Measurements from ENCODE around the gene NUDT14. TPM values are rescaled to one million over a fixed set of nuclear protein-coding genes. Genes with fewer than 3 reads are reported as not detected.

Gene NUDT14
- total RNA-seq, 1 donor from 2014 or later: 5.5 TPM

- Histone ChIP-seq H3K9me3 (ENCODE audit: low read depth) (no peaks in the 10 kb centered on the region), H3K4me2 (no peak overlapping the region), H3K79me2 (ENCODE audit: low read depth) (no peaks in the 10 kb centered on the region), H3K4me3 (no peak overlapping the region), H2AFZ (replicated peaks) (no peak overlapping the region), H3K9ac (no peak overlapping the region), H3K4me1 (peaks cover 6% of the 10 kb centered on the region), H4K20me1 (ENCODE audit: low read depth) (peaks cover 7% of the 10 kb centered on the region), H3K36me3 (no peaks in the 10 kb centered on the region), H3K27ac (peak overlapping the region; percentile 38), H3K27me3 (no peaks in the 10 kb centered on the region), H3F3A (ENCODE audit: low read depth) (no peaks in the 10 kb centered on the region)
- Mint-ChIP-seq H3K27me3 (ENCODE audit: insufficient read depth, low read depth) (peaks cover 3% of the 10 kb centered on the region), H3K4me1 (peaks cover 2% of the 10 kb centered on the region), H3K4me3 (no peak overlapping the region), H3K9me3 (no peaks in the 10 kb centered on the region), H3K27ac (no peak overlapping the region), H3K36me3 (no peaks in the 10 kb centered on the region)
- no peak for TF ChIP-seq EZH2 (IDR thresholded peaks at IDR 0.05)
- TF ChIP-seq EZH2phosphoT487 (IDR thresholded peaks at IDR 0.05): no peak
- peak; percentile 18 for TF ChIP-seq CTCF (IDR thresholded peaks at IDR 0.05)
- peak; percentile 51 for DNase-seq (ENCODE audit: low spot score)
Measured at GRCh38 chr14:105207460-105207901, 26.4 kb upstream of the NUDT14 start.

- peaks cover 8% of the 10 kb centered on the region for H3K4me1 ChIP-seq
- Mint-ChIP-seq H3K27ac (no peak overlapping the region), H3K9me3 (no peaks in the 10 kb centered on the region), H3K4me1 (peaks cover 4% of the 10 kb centered on the region), H3K36me3 (no peaks in the 10 kb centered on the region), H3K27me3 (ENCODE audit: insufficient read depth, low read depth) (peaks cover 3% of the 10 kb centered on the region), H3K4me3 (no peak overlapping the region)
- H3K27ac ChIP-seq: peak overlapping the region; percentile 38
- no peaks in the 10 kb centered on the region for H3F3A ChIP-seq (ENCODE audit: low read depth)
- H2AFZ ChIP-seq (replicated peaks): no peak overlapping the region
- H3K9me3 ChIP-seq (ENCODE audit: low read depth): no peaks in the 10 kb centered on the region
- DNase-seq (ENCODE audit: low spot score): no peak
- peaks cover 7% of the 10 kb centered on the region for H4K20me1 ChIP-seq (ENCODE audit: low read depth)
- no peak for TF ChIP-seq EZH2phosphoT487 (IDR thresholded peaks at IDR 0.05)
- TF ChIP-seq EZH2 (IDR thresholded peaks at IDR 0.05): no peak
- TF ChIP-seq CTCF (IDR thresholded peaks at IDR 0.05): no peak
- no peaks in the 10 kb centered on the region for H3K27me3 ChIP-seq
- H3K79me2 ChIP-seq (ENCODE audit: low read depth): no peaks in the 10 kb centered on the region
- H3K4me3 ChIP-seq: no peak overlapping the region
- no peak overlapping the region for H3K4me2 ChIP-seq
- H3K9ac ChIP-seq: no peak overlapping the region
- no peaks in the 10 kb centered on the region for H3K36me3 ChIP-seq
Measured at GRCh38 chr14:105206873-105207272, 25.8 kb upstream of the NUDT14 start.

GRCh38 chr14:105205673-105206208, 24.6 kb upstream of the NUDT14 start:
- no peaks in the 10 kb centered on the region for H3K79me2 ChIP-seq (ENCODE audit: low read depth)
- H2AFZ ChIP-seq (replicated peaks): no peak overlapping the region
- DNase-seq (ENCODE audit: low spot score): no peak
- H3K27ac ChIP-seq: no peak overlapping the region
- Mint-ChIP-seq H3K36me3 (no peaks in the 10 kb centered on the region), H3K9me3 (no peaks in the 10 kb centered on the region), H3K27ac (peak overlapping the region; percentile 29), H3K4me3 (no peak overlapping the region), H3K4me1 (peaks cover 8% of the 10 kb centered on the region), H3K27me3 (ENCODE audit: insufficient read depth, low read depth) (peaks cover 3% of the 10 kb centered on the region)
- H3F3A ChIP-seq (ENCODE audit: low read depth): no peaks in the 10 kb centered on the region
- TF ChIP-seq EZH2 (IDR thresholded peaks at IDR 0.05): no peak
- TF ChIP-seq CTCF (IDR thresholded peaks at IDR 0.05): no peak
- TF ChIP-seq EZH2phosphoT487 (IDR thresholded peaks at IDR 0.05): no peak
- H3K9ac ChIP-seq: no peak overlapping the region
- peaks cover 13% of the 10 kb centered on the region for H3K4me1 ChIP-seq
- H3K36me3 ChIP-seq: no peaks in the 10 kb centered on the region
- no peak overlapping the region for H3K4me3 ChIP-seq
- H4K20me1 ChIP-seq (ENCODE audit: low read depth): peaks cover 7% of the 10 kb centered on the region
- H3K9me3 ChIP-seq (ENCODE audit: low read depth): no peaks in the 10 kb centered on the region
- H3K4me2 ChIP-seq: no peak overlapping the region
- no peaks in the 10 kb centered on the region for H3K27me3 ChIP-seq
